Activated T-cell treated with anti-CD3 and anti-CD28 coated beads, Interleukin-2, amount 50 U/mL, for 4 hours (primary cell): ENCODE data around the gene APC2. TPM values are rescaled to one million over a fixed set of nuclear protein-coding genes. Genes with fewer than 3 reads are reported as not detected.

Experiments
- ATAC-seq, 2 donors: fragments of 200-7000 bp; cut with Tn5 transposase; one replicate each; pipeline ENCODE4 v1.10.0; 2021
- DNase-seq: peaks from one replicate; pipeline ENCODE4 v3.0.0-alpha.2; 2020
- H3K27me3 Mint-ChIP-seq: one replicate; pipeline ENCODE4 v1.8.0; 2021; ENCODE audit warnings: low read depth, mixed read lengths
- H3K36me3 Mint-ChIP-seq: one replicate; pipeline ENCODE4 v1.8.0; 2022; ENCODE audit warnings: mixed read lengths; ENCODE audit not compliant: insufficient read depth
- H3K4me1 Mint-ChIP-seq: one replicate; pipeline ENCODE4 v1.8.0; 2021; ENCODE audit warnings: low read depth, mixed read lengths
- H3K4me3 Mint-ChIP-seq: one replicate; pipeline ENCODE4 v1.8.0; 2021; ENCODE audit warnings: mild to moderate bottlenecking, moderate library complexity, mixed read lengths
- H3K9me3 Mint-ChIP-seq: one replicate; pipeline ENCODE4 v1.8.0; 2021; ENCODE audit warnings: mixed read lengths
- total RNA-seq, 3 donors: library from RNA; stranded (reverse); gene quantifications; one replicate each; pipeline ENCODE4 v1.2.1, GENCODE V29; 2021

The APC2 gene
- total RNA-seq, 3 donors from 2014 or later: 0.13 to 0.45 (median 0.16) TPM

GRCh38 chr19:1445185-1445931 is 4.6 kb upstream of the APC2 start:
- ATAC-seq (peak; percentile 74 to 78), DNase-seq (peak; percentile 70)
- H3K4me3 Mint-ChIP-seq: peak overlapping the region; percentile 59
- no peaks in the 10 kb centered on the region for H3K9me3 Mint-ChIP-seq
- H3K27me3 Mint-ChIP-seq: peaks cover 28% of the 10 kb centered on the region
- H3K36me3 Mint-ChIP-seq: peaks cover 23% of the 10 kb centered on the region
- H3K4me1 Mint-ChIP-seq: peaks cover 27% of the 10 kb centered on the region

GRCh38 chr19:1445932-1446712 is 3.8 kb upstream of the APC2 start:
- DNase-seq (no peak), ATAC-seq (no peak)
- no peaks in the 10 kb centered on the region for H3K9me3 Mint-ChIP-seq
- H3K4me3 Mint-ChIP-seq: no peak overlapping the region
- H3K27me3 Mint-ChIP-seq: peaks cover 36% of the 10 kb centered on the region
- H3K4me1 Mint-ChIP-seq: peaks cover 24% of the 10 kb centered on the region
- peaks cover 15% of the 10 kb centered on the region for H3K36me3 Mint-ChIP-seq

- Mint-ChIP-seq H3K4me1 (peaks cover 21% of the 10 kb centered on the region), H3K36me3 (peaks cover 9% of the 10 kb centered on the region), H3K27me3 (peaks cover 43% of the 10 kb centered on the region), H3K9me3 (no peaks in the 10 kb centered on the region), H3K4me3 (peak overlapping the region; percentile 11)
- DNase-seq (no peak), ATAC-seq (no peak)
These were observed 3.0 kb upstream of the APC2 start for GRCh38 chr19:1446713-1447481.

- peaks cover 20% of the 10 kb centered on the region for H3K4me1 Mint-ChIP-seq
- H3K4me3 Mint-ChIP-seq: no peak overlapping the region
- peaks cover 47% of the 10 kb centered on the region for H3K27me3 Mint-ChIP-seq
- no peaks in the 10 kb centered on the region for H3K9me3 Mint-ChIP-seq
- no peak for ATAC-seq
- H3K36me3 Mint-ChIP-seq: peaks cover 4% of the 10 kb centered on the region
- DNase-seq: no peak
These were observed 2.4 kb upstream of the APC2 start for GRCh38 chr19:1447504-1447903.

GRCh38 chr19:1447944-1448343 is 2.0 kb upstream of the APC2 start:
- Mint-ChIP-seq H3K4me3 (no peak overlapping the region), H3K27me3 (peaks cover 52% of the 10 kb centered on the region), H3K36me3 (peaks cover 1% of the 10 kb centered on the region), H3K4me1 (peaks cover 18% of the 10 kb centered on the region), H3K9me3 (no peaks in the 10 kb centered on the region)
- DNase-seq (no peak), ATAC-seq (no peak)

- H3K36me3 Mint-ChIP-seq: peaks cover 1% of the 10 kb centered on the region
- peaks cover 70% of the 10 kb centered on the region for H3K27me3 Mint-ChIP-seq
- DNase-seq (no peak), ATAC-seq (no peak)
- H3K4me1 Mint-ChIP-seq: peaks cover 22% of the 10 kb centered on the region
- H3K4me3 Mint-ChIP-seq: peak overlapping the region; percentile 5
- no peaks in the 10 kb centered on the region for H3K9me3 Mint-ChIP-seq
These were observed 1.1 kb downstream of the APC2 start for GRCh38 chr19:1450735-1451731.

- Mint-ChIP-seq H3K9me3 (no peaks in the 10 kb centered on the region), H3K36me3 (peaks cover 1% of the 10 kb centered on the region), H3K4me1 (peaks cover 20% of the 10 kb centered on the region), H3K4me3 (no peak overlapping the region), H3K27me3 (peaks cover 66% of the 10 kb centered on the region)
- ATAC-seq (no peak), DNase-seq (no peak)
These were observed 2.2 kb downstream of the APC2 start for GRCh38 chr19:1451916-1452801.

GRCh38 chr19:1452802-1453524 is 3.0 kb downstream of the APC2 start:
- H3K27me3 Mint-ChIP-seq: peaks cover 64% of the 10 kb centered on the region
- H3K4me3 Mint-ChIP-seq: no peak overlapping the region
- peaks cover 20% of the 10 kb centered on the region for H3K4me1 Mint-ChIP-seq
- peaks cover 1% of the 10 kb centered on the region for H3K36me3 Mint-ChIP-seq
- no peaks in the 10 kb centered on the region for H3K9me3 Mint-ChIP-seq
- DNase-seq (no peak), ATAC-seq (no peak)

- peaks cover 1% of the 10 kb centered on the region for H3K36me3 Mint-ChIP-seq
- H3K9me3 Mint-ChIP-seq: no peaks in the 10 kb centered on the region
- H3K4me3 Mint-ChIP-seq: no peak overlapping the region
- no peak for DNase-seq
- peaks cover 18% of the 10 kb centered on the region for H3K4me1 Mint-ChIP-seq
- ATAC-seq: no peak
- H3K27me3 Mint-ChIP-seq: peaks cover 64% of the 10 kb centered on the region
These were observed 3.8 kb downstream of the APC2 start for GRCh38 chr19:1453525-1454364.

GRCh38 chr19:1455002-1455335 is 5.0 kb downstream of the APC2 start:
- peaks cover 67% of the 10 kb centered on the region for H3K27me3 Mint-ChIP-seq
- H3K36me3 Mint-ChIP-seq: no peaks in the 10 kb centered on the region
- H3K9me3 Mint-ChIP-seq: no peaks in the 10 kb centered on the region
- H3K4me1 Mint-ChIP-seq: peaks cover 16% of the 10 kb centered on the region
- no peak overlapping the region for H3K4me3 Mint-ChIP-seq
- DNase-seq (no peak), ATAC-seq (no peak)

- ATAC-seq (peak; percentile 69 to 71), DNase-seq (no peak)
- peaks cover 63% of the 10 kb centered on the region for H3K27me3 Mint-ChIP-seq
- H3K4me1 Mint-ChIP-seq: peaks cover 14% of the 10 kb centered on the region
- no peaks in the 10 kb centered on the region for H3K36me3 Mint-ChIP-seq
- no peaks in the 10 kb centered on the region for H3K9me3 Mint-ChIP-seq
- H3K4me3 Mint-ChIP-seq: peak overlapping the region; percentile 11
These were observed 5.6 kb downstream of the APC2 start for GRCh38 chr19:1455336-1456120.
